Endothelial cell of umbilical vein (primary cell): ENCODE measurements around the gene CACNB4. TPM values are rescaled to one million over a fixed set of nuclear protein-coding genes. Genes with fewer than 3 reads are reported as not detected.

Source experiments
- BruUV-seq: library from RNA; stranded (reverse); fragments of 400-500 nt; replicated peaks from 2 replicates; lab custom pipeline; 2021; lab: Mats Ljungman, UMichigan
- CTCF ChIA-PET: fragments of 300-600, 350-600 bp; sonication (Branson Sonifier 250); formaldehyde crosslinking; loops from one replicate; lab custom pipeline; 2021; ENCODE audit warnings: antibody characterized with exemption, inconsistent platforms; lab: Charles Lee
- POLR2A ChIA-PET: fragments of 300-600, 350-600 bp; sonication (Branson Sonifier 250); formaldehyde crosslinking; loops from one replicate; lab custom pipeline; 2021; ENCODE audit warnings: antibody characterized with exemption, inconsistent platforms; lab: Charles Lee
- DNase-seq: peaks from one replicate; pipeline ENCODE4 v3.0.0-alpha.2; 2011; ENCODE audit warnings: low read depth, low spot score
- FAIRE-seq: peaks from 2 replicates; lab custom pipeline; 2011; peaks lifted over from hg19 to GRCh38; lab: Jason Lieb, UNC
- H2AFZ ChIP-seq: 2 replicates; pipeline ENCODE4 v1.6.0; 2012; ENCODE audit warnings: low read depth, low read length, control low read depth, inconsistent platforms
- H3K27ac ChIP-seq: 2 replicates; pipeline ENCODE4 v1.5.1; 2011; ENCODE audit warnings: low read depth, mild to moderate bottlenecking, control low read depth, low read length, moderate library complexity; ENCODE audit not compliant: insufficient read depth
- H3K27me3 ChIP-seq, 2 experiments: 2 replicates each; pipeline versions ENCODE4 v1.6.0 to v1.6.1; 2011; ENCODE audit warnings: low read length in 2 of 2, mixed read lengths in 1 of 2; ENCODE audit not compliant: control insufficient read depth in 2 of 2, insufficient read depth in 2 of 2
- H3K36me3 ChIP-seq, 2 experiments: 2 replicates in 1 of 2; 3 replicates in 1 of 2; pipeline ENCODE4 v1.5.1; 2011; ENCODE audit warnings: low read length in 2 of 2, mild to moderate bottlenecking in 1 of 2, moderate library complexity in 1 of 2; ENCODE audit not compliant: control insufficient read depth in 2 of 2, insufficient read depth in 2 of 2; ENCODE audit errors: extremely low read depth in 1 of 2
- H3K4me1 ChIP-seq: 3 replicates; pipeline ENCODE4 v1.5.1; 2011; ENCODE audit warnings: mild to moderate bottlenecking, low read length; ENCODE audit not compliant: control insufficient read depth, insufficient read depth; ENCODE audit errors: extremely low read depth
- H3K4me2 ChIP-seq: 2 replicates; pipeline ENCODE4 v1.6.1; 2011; ENCODE audit warnings: low read length, control low read depth, mixed read lengths; ENCODE audit not compliant: insufficient read depth
- H3K4me3 ChIP-seq, 3 experiments: fragments of 200-600 bp in 1 of 3; sonication (generic), shearing (Covaris generic) in 1 of 3; replicated peaks in 1 of 3; 2 replicates each; pipeline ENCODE4 v1.5.1; 2011 to 2016; ENCODE audit warnings: control low read depth in 3 of 3, low read length in 3 of 3, mild to moderate bottlenecking in 2 of 3, inconsistent platforms in 1 of 3, low read depth in 1 of 3, moderate library complexity in 1 of 3; ENCODE audit not compliant: insufficient read depth in 1 of 3
- H3K79me2 ChIP-seq: 2 replicates; pipeline ENCODE4 v1.6.0; 2012; ENCODE audit warnings: low read length, inconsistent platforms; ENCODE audit not compliant: control insufficient read depth, insufficient read depth
- H3K9ac ChIP-seq: replicated peaks from 2 replicates; pipeline ENCODE3; 2011; ENCODE audit warnings: low read length, control low read depth; ENCODE audit not compliant: insufficient read depth; ENCODE audit errors: extremely low read depth
- H3K9me1 ChIP-seq: replicated peaks from 3 replicates; pipeline ENCODE4 v1.6.0; 2011; ENCODE audit warnings: mild to moderate bottlenecking, low read length; ENCODE audit not compliant: control insufficient read depth, insufficient read depth; ENCODE audit errors: extremely low read depth
- H3K9me3 ChIP-seq: replicated peaks from 2 replicates; pipeline ENCODE4 v1.5.1; 2012; ENCODE audit warnings: low read length, inconsistent platforms; ENCODE audit not compliant: control insufficient read depth, insufficient read depth
- H4K20me1 ChIP-seq: replicated peaks from 2 replicates; pipeline ENCODE3; 2011; ENCODE audit warnings: mild to moderate bottlenecking, low read length; ENCODE audit not compliant: control insufficient read depth, insufficient read depth; ENCODE audit errors: extremely low read depth
- EZH2 ChIP-seq: IDR thresholded peaks from 2 replicates; pipeline ENCODE4 v1.6.1; 2012; ENCODE audit warnings: borderline replicate concordance, low read depth, mild to moderate bottlenecking, moderate library complexity, low read length, inconsistent platforms; ENCODE audit not compliant: severe bottlenecking
- FOS ChIP-seq: IDR thresholded peaks from 2 replicates; pipeline ENCODE4 v1.6.1; 2011; ENCODE audit warnings: mild to moderate bottlenecking, low read length, moderate library complexity, borderline replicate concordance; ENCODE audit not compliant: insufficient read depth
- GATA2 ChIP-seq: IDR thresholded peaks from 2 replicates; pipeline ENCODE4 v1.7.0; 2011; ENCODE audit warnings: low read depth, mild to moderate bottlenecking, moderate library complexity, mixed read lengths, low read length; ENCODE audit not compliant: insufficient read length, insufficient read depth
- JUN ChIP-seq: IDR thresholded peaks from 2 replicates; pipeline ENCODE4 v1.6.1; 2011; ENCODE audit warnings: borderline replicate concordance, low read depth; ENCODE audit not compliant: insufficient read length, insufficient read depth
- MYC ChIP-seq: IDR thresholded peaks from one replicate; pipeline ENCODE4 v1.6.1; 2011; ENCODE audit warnings: mild to moderate bottlenecking, low read depth, low read length
- POLR2A ChIP-seq: IDR thresholded peaks from 2 replicates; pipeline ENCODE4 v1.6.1; 2012; ENCODE audit warnings: low read depth, mild to moderate bottlenecking, control low read depth, low read length
- POLR2AphosphoS5 ChIP-seq: IDR thresholded peaks from 2 replicates; pipeline ENCODE4 v1.6.1; 2012; ENCODE audit warnings: low read depth, mild to moderate bottlenecking, control low read depth, low read length, moderate library complexity; ENCODE audit not compliant: insufficient read depth
- dilution Hi-C: fragments of 300-500 bp; cut with MboI; formaldehyde crosslinking; loops from one replicate; pipeline ENCODE4 v1.15.0; 2019; ENCODE audit warnings: low sequenced_read_pairs; ENCODE audit not compliant: extremely low pct_ligation_motif_present
- intact Hi-C: fragments of 100-400 bp; cut with micrococcal nuclease; formaldehyde crosslinking; loops from one replicate; pipeline ENCODE4 v1.10.0; 2022
- polyA plus RNA-seq, 4 experiments: library from polyadenylated mRNA; depleted of rRNA in 3 of 4; stranded (reverse) in 3 of 4; unstranded in 1 of 4; fragments of >200 nt; gene quantifications; 2 replicates each; pipeline versions ENCODE4 v1.2.1 to v1.2.3, GENCODE V29; 2011 to 2012; ENCODE audit warnings: missing spikeins in 1 of 4
- total RNA-seq: library from RNA; stranded (reverse); gene quantifications from 2 replicates; pipeline ENCODE4 v1.2.3, GENCODE V29; 2021
- TF ChIP-seq, protein P1 (sequence below): IDR thresholded peaks from 2 replicates; pipeline ENCODE4 v1.6.1; 2011; ENCODE audit not compliant: insufficient read depth, insufficient read length
- TF ChIP-seq, protein P2 (sequence below), 2 donors: IDR thresholded peaks; 1 replicate in 1 of 2; 2 replicates in 1 of 2; pipeline ENCODE4 v1.5.1; 2011; ENCODE audit warnings: low read length in 2 of 2, mild to moderate bottlenecking in 2 of 2, moderate library complexity in 2 of 2, control low read depth in 1 of 2, inconsistent platforms in 1 of 2, low read depth in 1 of 2; ENCODE audit not compliant: insufficient read depth in 1 of 2; ENCODE audit errors: extremely low read depth in 1 of 2

The CACNB4 gene
- total and polyA plus RNA-seq, 2 donors (not counting 3 experiments of a cell fraction or from before 2014, with no cell fraction given) = 0.23 to 0.58 TPM

DNA sequence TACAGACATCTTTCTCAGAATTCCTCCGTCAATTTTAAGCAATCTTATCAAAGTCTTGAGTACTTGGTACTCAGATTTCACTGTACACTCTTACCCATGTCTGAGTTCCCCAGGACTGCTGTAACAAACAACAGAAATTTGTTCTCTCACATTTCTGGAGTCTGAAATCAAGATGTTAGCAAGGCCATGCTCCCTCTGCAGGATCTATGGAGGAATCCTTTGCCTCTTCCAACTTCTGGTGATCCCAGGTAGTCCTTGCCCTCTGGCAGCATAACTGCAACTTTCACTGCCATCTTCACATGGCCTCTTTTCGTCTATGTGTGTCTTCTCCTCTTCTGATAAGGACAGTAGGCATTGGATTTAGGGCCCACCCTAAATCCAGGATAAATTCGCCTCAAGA, 17.1 kb upstream of the CACNB4 start:
- Histone ChIP-seq H3K4me2 (no peak overlapping the region), H3K27ac (no peak overlapping the region), H3K4me3 (no peak overlapping the region), H2AFZ (no peak overlapping the region), H3K9ac (no peak overlapping the region), H3K79me2 (no peaks in the 10 kb centered on the region), H3K9me3 (no peaks in the 10 kb centered on the region), H4K20me1 (no peaks in the 10 kb centered on the region), H3K36me3 (no peaks in the 10 kb centered on the region), H3K9me1 (no peaks in the 10 kb centered on the region), H3K27me3 (no peaks in the 10 kb centered on the region), H3K4me1 (no peaks in the 10 kb centered on the region)
- BruUV-seq = no TSS peak
- TF ChIP-seq FOS = no peak
- TF ChIP-seq, protein P1, sequence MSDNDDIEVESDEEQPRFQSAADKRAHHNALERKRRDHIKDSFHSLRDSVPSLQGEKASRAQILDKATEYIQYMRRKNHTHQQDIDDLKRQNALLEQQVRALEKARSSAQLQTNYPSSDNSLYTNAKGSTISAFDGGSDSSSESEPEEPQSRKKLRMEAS = no peak
- TF ChIP-seq JUN = no peak
- TF ChIP-seq, protein P2, sequence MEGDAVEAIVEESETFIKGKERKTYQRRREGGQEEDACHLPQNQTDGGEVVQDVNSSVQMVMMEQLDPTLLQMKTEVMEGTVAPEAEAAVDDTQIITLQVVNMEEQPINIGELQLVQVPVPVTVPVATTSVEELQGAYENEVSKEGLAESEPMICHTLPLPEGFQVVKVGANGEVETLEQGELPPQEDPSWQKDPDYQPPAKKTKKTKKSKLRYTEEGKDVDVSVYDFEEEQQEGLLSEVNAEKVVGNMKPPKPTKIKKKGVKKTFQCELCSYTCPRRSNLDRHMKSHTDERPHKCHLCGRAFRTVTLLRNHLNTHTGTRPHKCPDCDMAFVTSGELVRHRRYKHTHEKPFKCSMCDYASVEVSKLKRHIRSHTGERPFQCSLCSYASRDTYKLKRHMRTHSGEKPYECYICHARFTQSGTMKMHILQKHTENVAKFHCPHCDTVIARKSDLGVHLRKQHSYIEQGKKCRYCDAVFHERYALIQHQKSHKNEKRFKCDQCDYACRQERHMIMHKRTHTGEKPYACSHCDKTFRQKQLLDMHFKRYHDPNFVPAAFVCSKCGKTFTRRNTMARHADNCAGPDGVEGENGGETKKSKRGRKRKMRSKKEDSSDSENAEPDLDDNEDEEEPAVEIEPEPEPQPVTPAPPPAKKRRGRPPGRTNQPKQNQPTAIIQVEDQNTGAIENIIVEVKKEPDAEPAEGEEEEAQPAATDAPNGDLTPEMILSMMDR (IDR thresholded peaks at IDR 0.05; ENCODE audit: extremely low read depth in 1 of 2, insufficient read depth in 1 of 2, low read depth in 1 of 2, low read length in 2 of 2) = no peak
- TF ChIP-seq MYC = no peak
- no peak for TF ChIP-seq GATA2
- no peak for TF ChIP-seq EZH2
- no peak for TF ChIP-seq POLR2AphosphoS5
- no peak for TF ChIP-seq POLR2A
- intact Hi-C loops = no loop called here
- ChIA-PET POLR2A (no interaction called here), CTCF (no interaction called here)
- dilution Hi-C loops = no loop called here
- FAIRE-seq = no peak
- no peak for DNase-seq
